SU-DHL-6 (cell line): ENCODE measurements around the gene MARS1.

ENCODE experiments used
- H2AFZ ChIP-seq: fragments of 200-600 bp; sonication (generic); 2 replicates; pipeline ENCODE4 v1.6.1; 2014; ENCODE audit warnings: low read depth, mild to moderate bottlenecking, moderate library complexity, mixed read lengths, antibody characterized with exemption, low read length; ENCODE audit not compliant: severe bottlenecking
- H3F3A ChIP-seq: fragments of 200-600 bp; shearing (Covaris generic); 2 replicates; pipeline ENCODE4 v1.6.0; 2016; ENCODE audit warnings: antibody characterized with exemption, mild to moderate bottlenecking; ENCODE audit not compliant: insufficient read depth
- H3K27ac ChIP-seq: fragments of 200-600 bp; sonication (generic); 2 replicates; pipeline ENCODE4 v1.5.1; 2016; ENCODE audit warnings: low read depth, mild to moderate bottlenecking, low read length, moderate library complexity, mixed read lengths
- H3K27me3 ChIP-seq: fragments of 200-600 bp; sonication (generic), shearing (Covaris generic); 2 replicates; pipeline ENCODE4 v1.6.0; 2014; ENCODE audit warnings: mild to moderate bottlenecking, low read length
- H3K36me3 ChIP-seq: fragments of 200-600 bp; sonication (generic); 2 replicates; pipeline ENCODE4 v1.6.1; 2014; ENCODE audit warnings: mild to moderate bottlenecking, low read length, mixed read lengths
- H3K4me2 ChIP-seq: fragments of 300-600, 200-600 bp; shearing (Covaris generic), sonication (generic); 2 replicates; pipeline ENCODE4 v1.6.0; 2014; ENCODE audit warnings: low read length, low read depth, mild to moderate bottlenecking; ENCODE audit not compliant: poor library complexity, severe bottlenecking
- H3K4me3 ChIP-seq: fragments of 200-600 bp; sonication (generic); 2 replicates; pipeline ENCODE4 v1.5.1; 2014; ENCODE audit warnings: antibody characterized with exemption, low read length, mild to moderate bottlenecking, mixed read lengths; ENCODE audit not compliant: insufficient read depth, poor library complexity, severe bottlenecking
- H3K79me2 ChIP-seq: fragments of 200-600 bp; sonication (generic); 2 replicates; pipeline ENCODE4 v1.6.1; 2014; ENCODE audit warnings: mild to moderate bottlenecking, low read length, moderate library complexity; ENCODE audit not compliant: insufficient read depth
- H3K9ac ChIP-seq: fragments of 200-600 bp; sonication (generic); 2 replicates; pipeline ENCODE4 v1.7.0; 2014; ENCODE audit warnings: mild to moderate bottlenecking, low read length
- H3K9me2 ChIP-seq: fragments of 200-600 bp; sonication (generic); replicated peaks from 2 replicates; pipeline ENCODE4 v1.6.1; 2014; ENCODE audit warnings: low read length; ENCODE audit not compliant: insufficient read depth
- H3K9me3 ChIP-seq: fragments of 200-600 bp; sonication (generic); 2 replicates; pipeline ENCODE4 v1.6.1; 2014; ENCODE audit warnings: low read length, mixed read lengths; ENCODE audit not compliant: insufficient read depth
- H4K20me1 ChIP-seq: fragments of 200-600 bp; sonication (generic); 2 replicates; pipeline ENCODE4 v1.6.1; 2014; ENCODE audit warnings: low read depth, mild to moderate bottlenecking, antibody characterized with exemption, low read length, moderate library complexity, mixed read lengths
- CTCF ChIP-seq: fragments of 200-600 bp; sonication (generic); IDR thresholded peaks from one replicate; pipeline ENCODE4 v1.5.1; 2017; ENCODE audit warnings: antibody characterized with exemption, mild to moderate bottlenecking, low read length, moderate library complexity; ENCODE audit not compliant: insufficient read depth, poor library complexity, severe bottlenecking
- EZH2phosphoT487 ChIP-seq: fragments of 200-600 bp; sonication (generic), shearing (Covaris generic); conservative IDR thresholded peaks from 2 replicates; pipeline ENCODE4 v1.6.1; 2018; ENCODE audit warnings: mild to moderate bottlenecking, antibody characterized with exemption, low read length, moderate library complexity, mixed read lengths

MARS1 gene

GRCh38 chr12:57462251-57462911 lies 25.5 kb upstream of the MARS1 start:
- H3K9ac ChIP-seq, result peak overlapping the region; percentile 59
- H3K4me3 ChIP-seq, result peak overlapping the region; percentile 96
- H3K27ac ChIP-seq, result peak overlapping the region; percentile 53
- peak overlapping the region; percentile 61 for H2AFZ ChIP-seq
- H3K27me3 ChIP-seq, result no peaks in the 10 kb centered on the region
- H3F3A ChIP-seq, result peaks cover 14% of the 10 kb centered on the region
- H3K9me3 ChIP-seq, result no peaks in the 10 kb centered on the region
- H3K4me2 ChIP-seq, result peak overlapping the region; percentile 89
- TF ChIP-seq EZH2phosphoT487 (no peak), CTCF (peak; percentile 93)
- H3K36me3 ChIP-seq, result no peaks in the 10 kb centered on the region
- no peaks in the 10 kb centered on the region; the same call in 1 of the 2 replicates for H3K79me2 ChIP-seq
- no peaks in the 10 kb centered on the region for H3K9me2 ChIP-seq
- H4K20me1 ChIP-seq, result no peaks in the 10 kb centered on the region

- TF ChIP-seq CTCF (no peak), EZH2phosphoT487 (no peak)
- Histone ChIP-seq H3K27ac (no peak overlapping the region), H3K9me2 (no peaks in the 10 kb centered on the region), H3K4me2 (no peak overlapping the region), H4K20me1 (no peaks in the 10 kb centered on the region), H2AFZ (no peak overlapping the region), H3K4me3 (no peak overlapping the region), H3K36me3 (no peaks in the 10 kb centered on the region), H3K9ac (no peak overlapping the region), H3K27me3 (no peaks in the 10 kb centered on the region), H3F3A (peaks cover 14% of the 10 kb centered on the region), H3K9me3 (no peaks in the 10 kb centered on the region), H3K79me2 (no peaks in the 10 kb centered on the region; the same call in 1 of the 2 replicates)
These were observed 25.0 kb upstream of the MARS1 start for GRCh38 chr12:57462912-57463253.

GRCh38 chr12:57464569-57464968 lies 23.3 kb upstream of the MARS1 start:
- Histone ChIP-seq H4K20me1 (no peaks in the 10 kb centered on the region), H3K79me2 (no peaks in the 10 kb centered on the region; the same call in 1 of the 2 replicates), H2AFZ (no peak overlapping the region), H3K27ac (no peak overlapping the region), H3K9me2 (no peaks in the 10 kb centered on the region), H3K9me3 (no peaks in the 10 kb centered on the region), H3K4me3 (no peak overlapping the region), H3K4me2 (no peak overlapping the region), H3K27me3 (no peaks in the 10 kb centered on the region), H3F3A (peaks cover 9% of the 10 kb centered on the region), H3K9ac (no peak overlapping the region), H3K36me3 (no peaks in the 10 kb centered on the region)
- TF ChIP-seq CTCF (no peak), EZH2phosphoT487 (no peak)
